ENCODE data around the gene NAE1. TPM values are rescaled to one million over a fixed set of nuclear protein-coding genes. Genes with fewer than 3 reads are reported as not detected.
"Not testable (repeated sequence)": the region's sequence is repeated elsewhere in the genome, so short reads cannot be mapped to it uniquely, and the experiment has no call there.

The NAE1 gene
- total RNA-seq, 1 donor from 2014 or later, result 65.0 TPM

DNA sequence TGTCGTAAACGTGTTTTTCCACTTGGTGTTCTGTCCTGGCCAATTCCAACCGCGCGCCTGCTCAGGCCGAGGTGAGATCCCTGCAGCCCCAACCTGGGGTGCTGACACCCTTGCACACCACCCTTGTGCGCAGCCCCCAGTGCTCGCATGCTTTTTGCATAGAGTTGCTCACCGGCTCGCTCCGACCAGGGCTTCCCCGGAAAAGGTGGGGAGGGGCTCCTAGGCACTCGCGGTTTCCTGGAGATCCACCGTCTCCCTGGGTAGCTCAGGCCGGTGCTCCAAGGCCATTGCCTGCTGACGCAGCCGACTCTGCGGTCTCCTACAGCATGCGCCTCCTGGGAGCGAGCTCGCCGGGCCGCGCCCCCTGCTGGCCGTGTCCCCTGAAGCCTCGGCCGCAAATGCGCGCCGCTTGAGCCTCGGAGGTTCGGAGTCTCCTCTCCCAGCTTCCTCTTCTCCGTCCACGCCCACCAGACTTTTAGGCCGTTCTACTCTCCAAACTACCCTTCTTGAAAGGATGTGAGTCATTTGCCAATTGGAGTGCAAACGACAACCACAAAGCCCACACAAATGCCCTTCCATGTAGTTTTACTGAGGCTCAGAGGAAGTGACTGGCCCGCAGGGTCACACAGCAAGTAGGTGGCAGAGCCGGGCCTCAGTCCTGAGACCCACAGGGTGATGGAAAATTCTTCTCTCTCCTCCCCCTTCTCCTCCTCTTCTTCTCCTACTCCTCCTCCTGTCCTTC, 42.3 kb upstream of the NAE1 start:
- Mint-ChIP-seq H3K27ac (ENCODE audit: unreplicated experiment) (peak overlapping the region; percentile 82), H3K27me3 (ENCODE audit: unreplicated experiment) (no peaks in the 10 kb centered on the region), H3K4me3 (ENCODE audit: unreplicated experiment) (peak overlapping the region; percentile 74), H3K9me3 (ENCODE audit: unreplicated experiment) (no peaks in the 10 kb centered on the region), H3K4me1 (ENCODE audit: unreplicated experiment) (peaks cover 30% of the 10 kb centered on the region), H3K36me3 (ENCODE audit: unreplicated experiment) (no peaks in the 10 kb centered on the region)
- DNase-seq (ENCODE audit: extremely low spot score, unreplicated experiment), result peak; percentile 97
- TF ChIP-seq, protein P1, sequence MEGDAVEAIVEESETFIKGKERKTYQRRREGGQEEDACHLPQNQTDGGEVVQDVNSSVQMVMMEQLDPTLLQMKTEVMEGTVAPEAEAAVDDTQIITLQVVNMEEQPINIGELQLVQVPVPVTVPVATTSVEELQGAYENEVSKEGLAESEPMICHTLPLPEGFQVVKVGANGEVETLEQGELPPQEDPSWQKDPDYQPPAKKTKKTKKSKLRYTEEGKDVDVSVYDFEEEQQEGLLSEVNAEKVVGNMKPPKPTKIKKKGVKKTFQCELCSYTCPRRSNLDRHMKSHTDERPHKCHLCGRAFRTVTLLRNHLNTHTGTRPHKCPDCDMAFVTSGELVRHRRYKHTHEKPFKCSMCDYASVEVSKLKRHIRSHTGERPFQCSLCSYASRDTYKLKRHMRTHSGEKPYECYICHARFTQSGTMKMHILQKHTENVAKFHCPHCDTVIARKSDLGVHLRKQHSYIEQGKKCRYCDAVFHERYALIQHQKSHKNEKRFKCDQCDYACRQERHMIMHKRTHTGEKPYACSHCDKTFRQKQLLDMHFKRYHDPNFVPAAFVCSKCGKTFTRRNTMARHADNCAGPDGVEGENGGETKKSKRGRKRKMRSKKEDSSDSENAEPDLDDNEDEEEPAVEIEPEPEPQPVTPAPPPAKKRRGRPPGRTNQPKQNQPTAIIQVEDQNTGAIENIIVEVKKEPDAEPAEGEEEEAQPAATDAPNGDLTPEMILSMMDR (IDR thresholded peaks at IDR 0.05), result peak; percentile 96

DNA sequence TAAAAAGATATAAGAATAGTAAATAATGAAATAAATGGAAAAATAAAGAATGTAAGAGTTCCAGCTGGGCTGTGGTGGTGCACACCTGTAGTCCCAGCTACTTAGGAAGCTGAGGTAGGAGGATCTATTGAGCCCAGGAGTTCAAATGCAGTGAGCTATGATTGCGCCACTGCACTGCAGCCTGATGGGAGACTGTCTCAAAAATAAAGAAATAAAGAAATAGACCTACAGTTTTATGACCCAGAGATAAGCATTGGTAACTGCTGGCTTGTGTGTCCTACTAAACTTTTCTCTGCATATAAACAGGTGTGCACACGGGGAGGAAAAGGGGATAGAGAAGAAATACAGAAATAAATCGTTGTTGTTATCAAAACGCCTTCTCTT, 41.8 kb upstream of the NAE1 start:
- no peaks in the 10 kb centered on the region for H3K36me3 Mint-ChIP-seq (ENCODE audit: unreplicated experiment)
- H3K27me3 Mint-ChIP-seq (ENCODE audit: unreplicated experiment), result no peaks in the 10 kb centered on the region
- H3K4me1 Mint-ChIP-seq (ENCODE audit: unreplicated experiment), result peaks cover 26% of the 10 kb centered on the region
- H3K9me3 Mint-ChIP-seq (ENCODE audit: unreplicated experiment), result no peaks in the 10 kb centered on the region
- TF ChIP-seq, protein P1 (IDR thresholded peaks at IDR 0.05), result no peak
- H3K4me3 Mint-ChIP-seq (ENCODE audit: unreplicated experiment), result peak overlapping the region; percentile 74
- DNase-seq (ENCODE audit: extremely low spot score, unreplicated experiment), result no peak
- peak overlapping the region; percentile 82 for H3K27ac Mint-ChIP-seq (ENCODE audit: unreplicated experiment)

DNA sequence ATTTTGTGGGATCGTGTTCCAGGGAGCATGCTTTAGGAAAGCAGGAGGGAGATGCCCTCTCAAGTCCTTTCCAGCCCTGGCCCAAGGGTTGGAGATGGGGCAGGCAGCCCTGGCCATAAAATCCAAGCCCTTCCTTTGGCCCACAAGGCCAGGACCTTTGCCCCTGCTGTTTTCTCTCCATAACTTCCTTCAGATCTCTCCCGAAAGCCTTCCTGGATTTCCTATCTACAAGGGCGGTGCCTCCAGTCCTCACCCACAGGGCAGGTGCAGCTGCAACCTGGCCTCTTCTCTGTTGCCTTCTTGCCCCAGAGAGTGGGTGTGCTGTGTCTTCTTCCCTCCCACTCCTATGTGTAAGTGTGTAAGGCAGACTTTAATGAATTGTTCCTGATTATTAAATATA, 41.1 kb upstream of the NAE1 start:
- no peak for DNase-seq (ENCODE audit: extremely low spot score, unreplicated experiment)
- no peaks in the 10 kb centered on the region for H3K9me3 Mint-ChIP-seq (ENCODE audit: unreplicated experiment)
- peaks cover 26% of the 10 kb centered on the region for H3K4me1 Mint-ChIP-seq (ENCODE audit: unreplicated experiment)
- no peaks in the 10 kb centered on the region for H3K27me3 Mint-ChIP-seq (ENCODE audit: unreplicated experiment)
- H3K36me3 Mint-ChIP-seq (ENCODE audit: unreplicated experiment), result no peaks in the 10 kb centered on the region
- no peak overlapping the region for H3K4me3 Mint-ChIP-seq (ENCODE audit: unreplicated experiment)
- H3K27ac Mint-ChIP-seq (ENCODE audit: unreplicated experiment), result no peak overlapping the region
- TF ChIP-seq, protein P1 (IDR thresholded peaks at IDR 0.05), result no peak

DNA sequence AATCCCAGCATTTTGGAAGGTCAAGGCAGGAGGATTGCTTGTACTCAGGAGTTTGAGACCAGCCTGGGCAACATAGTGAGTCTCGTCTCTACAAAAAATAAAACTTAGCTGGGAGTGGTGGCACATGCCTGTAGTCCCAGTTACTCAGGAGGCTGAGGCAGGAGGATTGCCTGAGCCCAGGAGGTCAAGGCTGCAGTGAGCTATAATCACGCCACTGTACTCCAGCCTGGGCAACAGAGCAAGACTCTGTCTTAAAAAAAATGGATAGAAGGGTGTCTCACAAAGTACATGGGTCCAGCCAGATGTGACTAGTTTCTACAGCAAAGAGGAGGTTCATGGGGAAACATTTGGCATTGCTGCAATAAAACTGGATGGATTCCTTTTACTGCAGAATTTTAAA, 40.6 kb upstream of the NAE1 start:
- not testable (repeated sequence) for DNase-seq (ENCODE audit: extremely low spot score, unreplicated experiment); H3K27ac Mint-ChIP-seq (ENCODE audit: unreplicated experiment); H3K9me3 Mint-ChIP-seq (ENCODE audit: unreplicated experiment); H3K36me3 Mint-ChIP-seq (ENCODE audit: unreplicated experiment); H3K27me3 Mint-ChIP-seq (ENCODE audit: unreplicated experiment); H3K4me3 Mint-ChIP-seq (ENCODE audit: unreplicated experiment)
- H3K4me1 Mint-ChIP-seq (ENCODE audit: unreplicated experiment), result peaks cover 26% of the 10 kb centered on the region

DNA sequence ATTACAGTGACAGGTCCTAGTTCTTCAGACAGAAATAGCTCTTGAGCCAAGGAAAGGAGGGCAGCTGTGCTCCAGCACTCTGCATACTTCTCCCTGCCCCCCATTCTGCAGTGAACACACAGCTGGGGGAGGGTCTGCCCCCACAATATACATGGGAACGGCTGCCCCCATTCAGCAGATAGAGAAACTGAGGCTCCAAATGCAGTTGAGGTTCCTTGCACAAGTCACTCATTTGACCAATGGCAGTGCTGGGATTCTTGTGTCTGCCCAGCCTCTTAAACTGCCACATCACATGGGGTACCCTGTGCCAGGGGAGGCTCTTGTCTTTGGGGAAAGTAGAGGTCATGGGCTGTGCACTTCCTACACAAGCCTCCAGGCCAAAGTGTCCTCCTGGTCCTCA, 38.6 kb upstream of the NAE1 start:
- Mint-ChIP-seq H3K36me3 (ENCODE audit: unreplicated experiment) (no peaks in the 10 kb centered on the region), H3K4me3 (ENCODE audit: unreplicated experiment) (no peak overlapping the region), H3K4me1 (ENCODE audit: unreplicated experiment) (peaks cover 15% of the 10 kb centered on the region), H3K27me3 (ENCODE audit: unreplicated experiment) (no peaks in the 10 kb centered on the region), H3K27ac (ENCODE audit: unreplicated experiment) (no peak overlapping the region), H3K9me3 (ENCODE audit: unreplicated experiment) (no peaks in the 10 kb centered on the region)
- TF ChIP-seq, protein P1 (IDR thresholded peaks at IDR 0.05), result no peak
- DNase-seq (ENCODE audit: extremely low spot score, unreplicated experiment), result no peak

All from osteocyte (in vitro differentiated cells).